Neural crest cell (in vitro differentiated cells): ENCODE measurements around the gene ISG20. TPM values are rescaled to one million over a fixed set of nuclear protein-coding genes. Genes with fewer than 3 reads are reported as not detected.

Experiments used
- DNase-seq: peaks from one replicate; pipeline ENCODE4 v3.0.0; 2021; ENCODE audit warnings: low read depth, mixed read lengths, low spot score
- H3K27ac Mint-ChIP-seq: one replicate; pipeline ENCODE4 v1.8.0; 2021; ENCODE audit warnings: mild to moderate bottlenecking, mixed read lengths; ENCODE audit not compliant: unreplicated experiment
- H3K27me3 Mint-ChIP-seq: 2 replicates; pipeline ENCODE4 v1.8.0; 2021; ENCODE audit warnings: low read depth, mild to moderate bottlenecking, mixed read lengths
- H3K36me3 Mint-ChIP-seq: 2 replicates; pipeline ENCODE4 v1.8.0; 2021; ENCODE audit warnings: low read depth, mild to moderate bottlenecking, mixed read lengths
- H3K4me1 Mint-ChIP-seq: 2 replicates; pipeline ENCODE4 v1.8.0; 2021; ENCODE audit warnings: mixed read lengths
- H3K4me3 Mint-ChIP-seq: one replicate; pipeline ENCODE4 v1.8.0; 2021; ENCODE audit warnings: mild to moderate bottlenecking, mixed read lengths
- H3K9me3 Mint-ChIP-seq: 2 replicates; pipeline ENCODE4 v1.8.0; 2021; ENCODE audit warnings: mixed read lengths
- total RNA-seq: library from RNA; stranded (reverse); gene quantifications from 2 replicates; pipeline ENCODE4 v1.2.1, GENCODE V29; 2021
- TF ChIP-seq, protein P1 (sequence below): fragments of 200-600 bp; sonication (generic); conservative IDR thresholded peaks from 2 replicates; pipeline ENCODE4 v1.5.0; 2021; ENCODE audit warnings: antibody characterized with exemption, mild to moderate bottlenecking

The ISG20 gene
- total RNA-seq, 1 donor from 2014 or later, result 1.5 TPM

GRCh38 chr15:88680241-88681001, 41.6 kb downstream of the ISG20 start:
- Mint-ChIP-seq H3K36me3 (no peaks in the 10 kb centered on the region), H3K9me3 (no peaks in the 10 kb centered on the region), H3K27me3 (peaks cover 11% of the 10 kb centered on the region), H3K27ac (no peak overlapping the region), H3K4me3 (no peak overlapping the region), H3K4me1 (peaks cover 3% of the 10 kb centered on the region)
- DNase-seq, result no peak
- TF ChIP-seq, protein P1, sequence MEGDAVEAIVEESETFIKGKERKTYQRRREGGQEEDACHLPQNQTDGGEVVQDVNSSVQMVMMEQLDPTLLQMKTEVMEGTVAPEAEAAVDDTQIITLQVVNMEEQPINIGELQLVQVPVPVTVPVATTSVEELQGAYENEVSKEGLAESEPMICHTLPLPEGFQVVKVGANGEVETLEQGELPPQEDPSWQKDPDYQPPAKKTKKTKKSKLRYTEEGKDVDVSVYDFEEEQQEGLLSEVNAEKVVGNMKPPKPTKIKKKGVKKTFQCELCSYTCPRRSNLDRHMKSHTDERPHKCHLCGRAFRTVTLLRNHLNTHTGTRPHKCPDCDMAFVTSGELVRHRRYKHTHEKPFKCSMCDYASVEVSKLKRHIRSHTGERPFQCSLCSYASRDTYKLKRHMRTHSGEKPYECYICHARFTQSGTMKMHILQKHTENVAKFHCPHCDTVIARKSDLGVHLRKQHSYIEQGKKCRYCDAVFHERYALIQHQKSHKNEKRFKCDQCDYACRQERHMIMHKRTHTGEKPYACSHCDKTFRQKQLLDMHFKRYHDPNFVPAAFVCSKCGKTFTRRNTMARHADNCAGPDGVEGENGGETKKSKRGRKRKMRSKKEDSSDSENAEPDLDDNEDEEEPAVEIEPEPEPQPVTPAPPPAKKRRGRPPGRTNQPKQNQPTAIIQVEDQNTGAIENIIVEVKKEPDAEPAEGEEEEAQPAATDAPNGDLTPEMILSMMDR, result no peak

GRCh38 chr15:88681610-88682221, 42.9 kb downstream of the ISG20 start:
- H3K27me3 Mint-ChIP-seq, result peaks cover 7% of the 10 kb centered on the region
- no peaks in the 10 kb centered on the region for H3K36me3 Mint-ChIP-seq
- no peaks in the 10 kb centered on the region for H3K9me3 Mint-ChIP-seq
- peaks cover 3% of the 10 kb centered on the region for H3K4me1 Mint-ChIP-seq
- H3K4me3 Mint-ChIP-seq, result no peak overlapping the region
- TF ChIP-seq, protein P1, result no peak
- no peak overlapping the region for H3K27ac Mint-ChIP-seq
- no peak for DNase-seq

GRCh38 chr15:88684345-88684744, 45.5 kb downstream of the ISG20 start:
- Mint-ChIP-seq H3K9me3 (peaks cover 13% of the 10 kb centered on the region), H3K4me1 (peaks cover 3% of the 10 kb centered on the region), H3K4me3 (no peak overlapping the region), H3K27me3 (no peaks in the 10 kb centered on the region), H3K36me3 (no peaks in the 10 kb centered on the region), H3K27ac (no peak overlapping the region)
- DNase-seq, result no peak
- TF ChIP-seq, protein P1, result no peak

GRCh38 chr15:88686166-88686565, 47.4 kb downstream of the ISG20 start:
- no peak for DNase-seq
- H3K27me3 Mint-ChIP-seq, result no peaks in the 10 kb centered on the region
- TF ChIP-seq, protein P1, result no peak

GRCh38 chr15:88688394-88688933, 49.6 kb downstream of the ISG20 start:
- Mint-ChIP-seq H3K4me3 (no peak overlapping the region), H3K27ac (no peak overlapping the region), H3K36me3 (no peaks in the 10 kb centered on the region), H3K27me3 (no peaks in the 10 kb centered on the region), H3K9me3 (peaks cover 16% of the 10 kb centered on the region), H3K4me1 (peaks cover 20% of the 10 kb centered on the region)
- TF ChIP-seq, protein P1, result no peak
- DNase-seq, result no peak

More at GRCh38 chr15:88686166-88686565, 47.4 kb downstream of the ISG20 start:
- Mint-ChIP-seq H3K36me3 (no peaks in the 10 kb centered on the region), H3K9me3 (peaks cover 16% of the 10 kb centered on the region), H3K4me3 (no peak overlapping the region), H3K4me1 (peaks cover 16% of the 10 kb centered on the region), H3K27ac (no peak overlapping the region)
